ENCODE measurements around the gene MYH16. TPM values are rescaled to one million over a fixed set of nuclear protein-coding genes. Genes with fewer than 3 reads are reported as not detected.

MYH16 gene
- total and polyA plus RNA-seq, 9 donors = not detected

- Histone ChIP-seq H3K4me3 (no peak overlapping the region), H3K27ac (no peak overlapping the region), H3K9me3 (no peaks in the 10 kb centered on the region), H3K27me3 (no peaks in the 10 kb centered on the region), H3K36me3 (no peaks in the 10 kb centered on the region), H3K4me1 (ENCODE audit: insufficient read depth) (no peaks in the 10 kb centered on the region)
- DNase-seq = no peak
- intact Hi-C loops (cut with DNase I) = no loop called here
- TF ChIP-seq EP300 (IDR thresholded peaks at IDR 0.05) (no peak), CTCF (IDR thresholded peaks at IDR 0.05) (no peak), POLR2A (IDR thresholded peaks at IDR 0.05) (no peak)
- WGBS, 3 donors = 69 to 73% (median 73%) methylated on average over 10 of the region's 10 CpGs
Observed at GRCh38 chr7:99248391-99249095, 24.1 kb upstream of the MYH16 start.

- Histone ChIP-seq H3K4me1 (ENCODE audit: insufficient read depth) (no peaks in the 10 kb centered on the region), H3K4me3 (no peak overlapping the region), H3K9me3 (no peaks in the 10 kb centered on the region), H3K27me3 (no peaks in the 10 kb centered on the region), H3K36me3 (no peaks in the 10 kb centered on the region), H3K27ac (no peak overlapping the region)
- 78 to 86% (median 82%) methylated on average over 8 of the region's 8 CpGs for WGBS, 3 donors
- no peak for DNase-seq
- intact Hi-C loops (cut with DNase I) = no loop called here
- TF ChIP-seq POLR2A (IDR thresholded peaks at IDR 0.05) (no peak), EP300 (IDR thresholded peaks at IDR 0.05) (no peak), CTCF (IDR thresholded peaks at IDR 0.05) (no peak)
Observed at GRCh38 chr7:99249985-99250575, 22.6 kb upstream of the MYH16 start.

GRCh38 chr7:99252166-99252895 lies 20.3 kb upstream of the MYH16 start:
- intact Hi-C loops (cut with DNase I) = no loop called here
- H3K27me3 ChIP-seq = no peaks in the 10 kb centered on the region
- no peaks in the 10 kb centered on the region for H3K9me3 ChIP-seq
- no peak overlapping the region for H3K4me3 ChIP-seq
- H3K36me3 ChIP-seq = no peaks in the 10 kb centered on the region
- 57 to 65% (median 65%) methylated on average over 17 to 18 of the region's 18 CpGs for WGBS, 3 donors
- no peak overlapping the region for H3K27ac ChIP-seq
- H3K4me1 ChIP-seq (ENCODE audit: insufficient read depth) = no peaks in the 10 kb centered on the region
- TF ChIP-seq EP300 (IDR thresholded peaks at IDR 0.05) (no peak), POLR2A (IDR thresholded peaks at IDR 0.05) (no peak), CTCF (IDR thresholded peaks at IDR 0.05) (no peak)
- DNase-seq = no peak

- TF ChIP-seq CTCF (IDR thresholded peaks at IDR 0.05) (no peak), POLR2A (IDR thresholded peaks at IDR 0.05) (no peak), EP300 (IDR thresholded peaks at IDR 0.05) (no peak)
- 14 to 31% (median 15%) methylated on average over 9 of the region's 9 CpGs for WGBS, 3 donors
- H3K27ac ChIP-seq = no peak overlapping the region
- H3K27me3 ChIP-seq = no peaks in the 10 kb centered on the region
- H3K9me3 ChIP-seq = no peaks in the 10 kb centered on the region
- no peak overlapping the region for H3K4me3 ChIP-seq
- peak in 1 of 5 donors; percentile 43 for DNase-seq
- no peaks in the 10 kb centered on the region for H3K4me1 ChIP-seq (ENCODE audit: insufficient read depth)
- H3K36me3 ChIP-seq = no peaks in the 10 kb centered on the region
- intact Hi-C loops (cut with DNase I) = no loop called here
Observed at GRCh38 chr7:99253369-99253768, 19.3 kb upstream of the MYH16 start.
